ENCODE measurements around the gene LTB4R2.

LTB4R2 gene

DNA sequence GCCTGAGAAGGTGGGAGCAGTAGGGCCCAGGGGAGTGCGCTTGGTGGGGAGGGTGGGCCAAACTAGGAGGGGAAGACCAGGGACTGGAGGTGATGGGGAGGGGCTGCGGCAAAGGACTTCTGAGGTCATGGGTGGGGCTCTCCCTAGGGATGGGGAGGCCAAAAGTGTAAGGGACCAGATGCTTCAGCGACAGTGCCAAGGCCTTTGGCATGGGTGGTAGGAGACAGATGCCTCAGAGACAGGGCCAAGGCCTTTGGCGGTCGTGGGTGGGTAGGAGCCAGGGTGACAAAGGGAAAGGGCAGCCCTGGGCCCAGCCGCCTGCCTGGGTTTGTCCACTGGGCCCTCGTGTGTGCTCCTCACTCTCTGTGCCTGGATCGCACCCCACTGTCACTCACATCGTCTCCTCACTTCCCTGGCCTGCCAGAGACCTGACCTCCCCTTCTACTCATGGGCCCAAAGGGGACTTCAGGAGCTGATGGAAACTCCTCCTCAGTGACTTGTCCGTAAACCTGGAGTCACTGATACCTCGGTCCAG lies 25.4 kb upstream of the LTB4R2 start:
- Histone ChIP-seq H3K36me3 (ENCODE audit: control insufficient read depth in 5 of 5, insufficient read depth in 5 of 5, low read length in 5 of 5) (peaks cover 0 to 4% (median 3%) of the 10 kb centered on the region in 5 donors), H3K9me3 (ENCODE audit: control insufficient read depth in 5 of 5, low read length in 5 of 5) (no peaks in the 10 kb centered on the region), H3K4me1 (ENCODE audit: control insufficient read depth in 5 of 5, insufficient read depth in 5 of 5, low read length in 5 of 5) (peaks cover 3 to 44% (median 34%) of the 10 kb centered on the region in 5 donors), H3K4me3 (ENCODE audit: low read depth in 1 of 5, low read length in 5 of 5) (no peak overlapping the region), H3K9ac (ENCODE audit: low read length in 5 of 5) (no peak overlapping the region), H3K27me3 (ENCODE audit: control insufficient read depth in 5 of 5, insufficient read depth in 4 of 5, low read length in 5 of 5) (no peaks in the 10 kb centered on the region), H3K27ac (ENCODE audit: low read depth, low read length) (no peak overlapping the region)

- no peak overlapping the region for H3K27ac ChIP-seq (ENCODE audit: low read depth, low read length)
- peaks cover 0 to 12% (median 11%) of the 10 kb centered on the region in 5 donors for H3K36me3 ChIP-seq (ENCODE audit: control insufficient read depth in 5 of 5, insufficient read depth in 5 of 5, low read length in 5 of 5)
- no peaks in the 10 kb centered on the region for H3K27me3 ChIP-seq (ENCODE audit: control insufficient read depth in 5 of 5, insufficient read depth in 4 of 5, low read length in 5 of 5)
- H3K4me3 ChIP-seq (ENCODE audit: low read depth in 1 of 5, low read length in 5 of 5): no peak overlapping the region
- H3K4me1 ChIP-seq (ENCODE audit: control insufficient read depth in 5 of 5, insufficient read depth in 5 of 5, low read length in 5 of 5): peaks cover 3 to 37% (median 30%) of the 10 kb centered on the region in 5 donors
- no peak overlapping the region for H3K9ac ChIP-seq (ENCODE audit: low read length in 5 of 5)
- H3K9me3 ChIP-seq (ENCODE audit: control insufficient read depth in 5 of 5, low read length in 5 of 5): no peaks in the 10 kb centered on the region
Measured at GRCh38 chr14:24285351-24285750, 24.6 kb upstream of the LTB4R2 start.

DNA sequence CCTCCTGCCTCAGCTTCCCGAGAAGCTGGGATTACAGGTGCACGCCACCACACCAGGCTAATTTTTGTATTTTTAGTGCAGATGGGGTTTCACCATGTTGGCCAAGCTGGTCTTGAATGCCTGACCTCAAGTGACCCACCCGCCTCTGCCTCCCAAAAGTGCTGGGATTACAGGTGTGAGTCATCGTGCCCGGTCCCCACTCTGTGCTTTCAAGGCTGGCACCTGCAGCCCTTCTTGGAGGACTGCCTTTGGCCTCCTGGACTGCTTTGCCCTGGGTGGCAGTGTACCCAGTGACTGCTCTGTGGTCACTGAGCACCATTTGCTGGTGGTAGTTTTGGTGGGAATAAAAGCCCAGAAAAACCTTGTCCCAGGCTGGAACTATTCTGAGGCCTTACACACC lies 22.9 kb upstream of the LTB4R2 start:
- Histone ChIP-seq H3K36me3 (ENCODE audit: control insufficient read depth in 5 of 5, insufficient read depth in 5 of 5, low read length in 5 of 5) (peaks cover 0 to 28% (median 28%) of the 10 kb centered on the region in 5 donors), H3K4me1 (ENCODE audit: control insufficient read depth in 5 of 5, insufficient read depth in 5 of 5, low read length in 5 of 5) (peaks cover 0 to 24% (median 21%) of the 10 kb centered on the region in 5 donors), H3K27ac (ENCODE audit: low read depth, low read length) (no peak overlapping the region), H3K27me3 (ENCODE audit: control insufficient read depth in 5 of 5, insufficient read depth in 4 of 5, low read length in 5 of 5) (no peaks in the 10 kb centered on the region), H3K9ac (ENCODE audit: low read length in 5 of 5) (no peak overlapping the region), H3K9me3 (ENCODE audit: control insufficient read depth in 5 of 5, low read length in 5 of 5) (no peaks in the 10 kb centered on the region), H3K4me3 (ENCODE audit: low read depth in 1 of 5, low read length in 5 of 5) (no peak overlapping the region)

DNA sequence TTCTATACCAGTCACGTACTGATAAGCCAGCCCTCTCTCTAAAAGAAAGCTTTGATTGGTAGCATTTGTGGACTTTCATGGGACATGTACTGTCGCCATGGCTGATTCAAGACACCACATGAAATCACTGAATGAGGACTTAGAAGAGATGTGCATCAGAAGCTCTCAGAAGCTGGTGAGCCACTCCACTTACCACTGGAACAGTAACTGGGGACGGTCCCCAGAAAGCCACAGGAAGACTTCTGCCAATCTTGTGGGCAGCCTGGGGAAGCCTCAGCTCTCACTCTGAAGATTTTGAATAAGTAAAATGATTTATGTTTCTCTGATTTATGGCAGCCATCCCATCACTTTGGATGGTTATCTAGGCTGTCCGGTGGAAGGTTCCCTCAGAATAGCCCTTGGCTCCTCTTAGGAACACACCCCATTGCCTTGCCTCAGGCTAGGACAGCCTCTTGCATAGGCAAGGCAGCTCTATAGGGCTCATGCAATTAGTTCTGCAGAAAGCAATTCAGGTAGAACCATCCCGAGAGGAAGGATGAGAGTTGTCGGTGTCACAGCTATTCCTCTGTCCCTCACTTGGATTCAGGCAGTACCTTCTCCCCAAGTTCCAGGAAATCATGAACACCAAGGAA lies 20.2 kb upstream of the LTB4R2 start:
- Histone ChIP-seq H3K4me1 (ENCODE audit: control insufficient read depth in 5 of 5, insufficient read depth in 5 of 5, low read length in 5 of 5) (peaks cover 0 to 5% (median 1%) of the 10 kb centered on the region in 5 donors), H3K27ac (ENCODE audit: low read depth, low read length) (no peak overlapping the region), H3K9me3 (ENCODE audit: control insufficient read depth in 5 of 5, low read length in 5 of 5) (no peaks in the 10 kb centered on the region), H3K27me3 (ENCODE audit: control insufficient read depth in 5 of 5, insufficient read depth in 4 of 5, low read length in 5 of 5) (no peaks in the 10 kb centered on the region), H3K9ac (ENCODE audit: low read length in 5 of 5) (no peak overlapping the region), H3K4me3 (ENCODE audit: low read depth in 1 of 5, low read length in 5 of 5) (no peak overlapping the region), H3K36me3 (ENCODE audit: control insufficient read depth in 5 of 5, insufficient read depth in 5 of 5, low read length in 5 of 5) (peaks cover 0 to 39% (median 36%) of the 10 kb centered on the region in 5 donors)

GRCh38 chr14:24290746-24291145 lies 19.2 kb upstream of the LTB4R2 start:
- no peaks in the 10 kb centered on the region for H3K27me3 ChIP-seq (ENCODE audit: control insufficient read depth in 5 of 5, insufficient read depth in 4 of 5, low read length in 5 of 5)
- no peaks in the 10 kb centered on the region for H3K4me1 ChIP-seq (ENCODE audit: control insufficient read depth in 5 of 5, insufficient read depth in 5 of 5, low read length in 5 of 5)
- H3K9ac ChIP-seq (ENCODE audit: low read length in 5 of 5): no peak overlapping the region
- H3K4me3 ChIP-seq (ENCODE audit: low read depth in 1 of 5, low read length in 5 of 5): no peak overlapping the region
- no peak overlapping the region for H3K27ac ChIP-seq (ENCODE audit: low read depth, low read length)
- H3K36me3 ChIP-seq (ENCODE audit: control insufficient read depth in 5 of 5, insufficient read depth in 5 of 5, low read length in 5 of 5): peaks cover 0 to 45% (median 42%) of the 10 kb centered on the region in 5 donors
- H3K9me3 ChIP-seq (ENCODE audit: control insufficient read depth in 5 of 5, low read length in 5 of 5): no peaks in the 10 kb centered on the region

DNA sequence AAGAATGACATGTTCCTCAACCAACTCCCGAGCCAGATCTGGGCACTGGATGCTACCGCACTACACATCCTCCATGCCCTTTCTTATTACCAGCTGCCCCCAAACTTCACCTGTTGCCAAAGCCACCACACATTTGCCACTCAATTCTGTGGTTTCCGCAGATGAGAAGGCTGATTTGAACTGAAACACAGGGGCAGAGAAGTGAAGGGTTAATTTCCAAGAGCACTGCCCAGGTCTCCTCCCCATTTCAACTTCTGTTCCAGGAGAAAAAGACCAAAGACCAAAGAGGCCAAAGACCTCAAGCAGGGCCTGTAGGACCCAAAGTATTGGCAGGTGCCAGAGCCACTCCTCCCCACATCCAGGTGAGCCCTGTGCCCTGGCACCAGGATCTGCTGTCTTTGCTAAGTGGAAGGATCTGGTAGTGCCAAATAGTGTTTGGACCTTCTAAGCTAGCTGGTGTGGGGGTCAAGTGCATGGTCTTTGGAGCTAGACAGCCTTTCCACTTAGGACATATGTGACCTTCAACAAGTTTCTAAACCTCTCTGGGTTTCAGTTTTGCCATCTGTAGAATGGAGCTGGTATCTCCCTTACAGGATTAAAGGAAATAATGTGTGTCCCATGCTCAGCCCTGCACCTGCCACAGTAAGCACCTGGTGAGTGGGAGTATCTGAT lies 18.4 kb upstream of the LTB4R2 start:
- Histone ChIP-seq H3K4me1 (ENCODE audit: control insufficient read depth in 5 of 5, insufficient read depth in 5 of 5, low read length in 5 of 5) (peaks cover under 1 to 3% (median 3%) of the 10 kb centered on the region in 5 donors), H3K9me3 (ENCODE audit: control insufficient read depth in 5 of 5, low read length in 5 of 5) (no peaks in the 10 kb centered on the region), H3K36me3 (ENCODE audit: control insufficient read depth in 5 of 5, insufficient read depth in 5 of 5, low read length in 5 of 5) (peaks cover 0 to 53% (median 49%) of the 10 kb centered on the region in 5 donors), H3K4me3 (ENCODE audit: low read depth in 1 of 5, low read length in 5 of 5) (no peak overlapping the region), H3K27ac (ENCODE audit: low read depth, low read length) (no peak overlapping the region), H3K27me3 (ENCODE audit: control insufficient read depth in 5 of 5, insufficient read depth in 4 of 5, low read length in 5 of 5) (no peaks in the 10 kb centered on the region), H3K9ac (ENCODE audit: low read length in 5 of 5) (no peak overlapping the region)

DNA sequence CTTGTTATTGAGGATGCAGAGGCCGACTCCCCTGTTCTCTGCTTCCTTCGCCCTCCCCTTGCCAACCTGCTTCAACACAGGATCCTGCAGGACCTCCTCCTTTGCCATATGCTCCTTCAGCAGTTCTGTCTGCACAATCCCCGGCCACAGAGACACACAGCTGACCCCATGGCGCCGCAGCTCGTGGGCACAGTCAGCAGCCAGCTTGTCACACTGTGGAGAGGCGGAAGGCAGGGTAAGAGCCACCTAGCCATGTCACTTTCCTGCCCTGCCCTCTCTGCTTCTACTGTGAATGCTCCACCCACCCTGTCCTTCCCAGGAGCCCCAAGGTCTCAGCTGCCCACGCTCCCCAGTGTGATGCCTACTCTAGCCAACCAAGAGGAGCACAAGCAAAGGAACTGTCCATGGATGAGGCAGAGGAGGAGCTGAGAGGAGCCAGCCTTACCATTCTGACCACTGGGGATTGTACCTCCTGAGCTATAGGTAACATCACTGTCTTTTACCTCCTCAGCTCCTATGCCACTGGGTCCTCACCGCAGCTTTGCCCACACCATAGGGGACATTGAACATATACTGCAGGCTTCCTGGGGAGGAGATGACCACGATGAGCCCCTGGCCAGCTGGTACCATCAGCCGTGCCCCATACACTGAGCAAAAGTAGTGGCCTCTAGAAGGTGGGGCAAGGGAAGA lies 17.7 kb upstream of the LTB4R2 start:
- no peaks in the 10 kb centered on the region for H3K9me3 ChIP-seq (ENCODE audit: control insufficient read depth in 5 of 5, low read length in 5 of 5)
- H3K27ac ChIP-seq (ENCODE audit: low read depth, low read length): no peak overlapping the region
- no peak overlapping the region for H3K4me3 ChIP-seq (ENCODE audit: low read depth in 1 of 5, low read length in 5 of 5)
- peaks cover 0 to 55% (median 49%) of the 10 kb centered on the region in 5 donors for H3K36me3 ChIP-seq (ENCODE audit: control insufficient read depth in 5 of 5, insufficient read depth in 5 of 5, low read length in 5 of 5)
- no peaks in the 10 kb centered on the region for H3K27me3 ChIP-seq (ENCODE audit: control insufficient read depth in 5 of 5, insufficient read depth in 4 of 5, low read length in 5 of 5)
- H3K9ac ChIP-seq (ENCODE audit: low read length in 5 of 5): no peak overlapping the region
- peaks cover 3 to 10% (median 7%) of the 10 kb centered on the region in 5 donors for H3K4me1 ChIP-seq (ENCODE audit: control insufficient read depth in 5 of 5, insufficient read depth in 5 of 5, low read length in 5 of 5)

- H3K9ac ChIP-seq (ENCODE audit: low read length in 5 of 5): no peak overlapping the region
- H3K27me3 ChIP-seq (ENCODE audit: control insufficient read depth in 5 of 5, insufficient read depth in 4 of 5, low read length in 5 of 5): no peaks in the 10 kb centered on the region
- H3K27ac ChIP-seq (ENCODE audit: low read depth, low read length): no peak overlapping the region
- no peaks in the 10 kb centered on the region for H3K9me3 ChIP-seq (ENCODE audit: control insufficient read depth in 5 of 5, low read length in 5 of 5)
- peaks cover 3 to 16% (median 9%) of the 10 kb centered on the region in 5 donors for H3K4me1 ChIP-seq (ENCODE audit: control insufficient read depth in 5 of 5, insufficient read depth in 5 of 5, low read length in 5 of 5)
- peaks cover 0 to 55% (median 49%) of the 10 kb centered on the region in 5 donors for H3K36me3 ChIP-seq (ENCODE audit: control insufficient read depth in 5 of 5, insufficient read depth in 5 of 5, low read length in 5 of 5)
- H3K4me3 ChIP-seq (ENCODE audit: low read depth in 1 of 5, low read length in 5 of 5): no peak overlapping the region
Measured at GRCh38 chr14:24293525-24293924, 16.4 kb upstream of the LTB4R2 start.

- Histone ChIP-seq H3K9me3 (ENCODE audit: control insufficient read depth in 5 of 5, low read length in 5 of 5) (no peaks in the 10 kb centered on the region), H3K36me3 (ENCODE audit: control insufficient read depth in 5 of 5, insufficient read depth in 5 of 5, low read length in 5 of 5) (peaks cover 0 to 34% (median 28%) of the 10 kb centered on the region in 5 donors), H3K27ac (ENCODE audit: low read depth, low read length) (peak overlapping the region; percentile 38), H3K4me3 (ENCODE audit: low read depth in 1 of 5, low read length in 5 of 5) (peak overlapping the region in 1 of 5 donors; percentile 15), H3K27me3 (ENCODE audit: control insufficient read depth in 5 of 5, insufficient read depth in 4 of 5, low read length in 5 of 5) (no peaks in the 10 kb centered on the region), H3K4me1 (ENCODE audit: control insufficient read depth in 5 of 5, insufficient read depth in 5 of 5, low read length in 5 of 5) (peaks cover 10 to 39% (median 33%) of the 10 kb centered on the region in 5 donors), H3K9ac (ENCODE audit: low read length in 5 of 5) (peak overlapping the region in 1 of 5 donors; percentile 56)
Measured at GRCh38 chr14:24296341-24297157, 13.4 kb upstream of the LTB4R2 start.

Data from subcutaneous abdominal adipose tissue (tissue), 5 donors.